GM12801 (cell line): ENCODE results near the gene SERPINB8.

Experiments used
- TF ChIP-seq, protein P1 (sequence below): IDR thresholded peaks from one replicate; pipeline ENCODE4 v1.5.1; 2011; ENCODE audit warnings: control low read depth; ENCODE audit not compliant: insufficient read length; ENCODE audit errors: extremely low read depth

SERPINB8 gene

GRCh38 chr18:63999871-64000270 lies 30.0 kb downstream of the SERPINB8 start:
- TF ChIP-seq, protein P1, sequence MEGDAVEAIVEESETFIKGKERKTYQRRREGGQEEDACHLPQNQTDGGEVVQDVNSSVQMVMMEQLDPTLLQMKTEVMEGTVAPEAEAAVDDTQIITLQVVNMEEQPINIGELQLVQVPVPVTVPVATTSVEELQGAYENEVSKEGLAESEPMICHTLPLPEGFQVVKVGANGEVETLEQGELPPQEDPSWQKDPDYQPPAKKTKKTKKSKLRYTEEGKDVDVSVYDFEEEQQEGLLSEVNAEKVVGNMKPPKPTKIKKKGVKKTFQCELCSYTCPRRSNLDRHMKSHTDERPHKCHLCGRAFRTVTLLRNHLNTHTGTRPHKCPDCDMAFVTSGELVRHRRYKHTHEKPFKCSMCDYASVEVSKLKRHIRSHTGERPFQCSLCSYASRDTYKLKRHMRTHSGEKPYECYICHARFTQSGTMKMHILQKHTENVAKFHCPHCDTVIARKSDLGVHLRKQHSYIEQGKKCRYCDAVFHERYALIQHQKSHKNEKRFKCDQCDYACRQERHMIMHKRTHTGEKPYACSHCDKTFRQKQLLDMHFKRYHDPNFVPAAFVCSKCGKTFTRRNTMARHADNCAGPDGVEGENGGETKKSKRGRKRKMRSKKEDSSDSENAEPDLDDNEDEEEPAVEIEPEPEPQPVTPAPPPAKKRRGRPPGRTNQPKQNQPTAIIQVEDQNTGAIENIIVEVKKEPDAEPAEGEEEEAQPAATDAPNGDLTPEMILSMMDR = no peak

- TF ChIP-seq, protein P1 = no peak
Observed at GRCh38 chr18:64002581-64002980, 32.7 kb downstream of the SERPINB8 start.

- TF ChIP-seq, protein P1 = no peak
Observed at GRCh38 chr18:64009305-64009704, 39.4 kb downstream of the SERPINB8 start.

GRCh38 chr18:64011513-64011912 lies 41.6 kb downstream of the SERPINB8 start:
- TF ChIP-seq, protein P1 = no peak

DNA sequence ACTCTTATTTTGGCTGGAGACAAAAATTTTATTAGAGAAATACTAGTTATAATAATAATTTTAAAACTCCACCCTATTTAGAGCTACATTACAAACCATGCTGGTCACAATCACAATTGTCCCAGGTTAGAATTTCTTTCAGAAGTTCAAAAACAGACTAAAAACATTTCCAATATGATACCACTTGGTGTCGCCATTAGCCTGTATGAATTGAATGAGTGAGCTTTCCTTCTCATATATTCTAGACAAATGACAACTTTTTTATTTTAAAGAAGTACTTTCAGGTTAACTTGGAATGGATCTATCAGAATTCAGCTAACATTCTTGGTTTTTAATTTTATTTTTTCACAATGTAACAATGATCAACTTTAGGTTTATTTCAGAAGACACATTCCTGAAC lies 48.0 kb downstream of the SERPINB8 start:
- TF ChIP-seq, protein P1 = no peak

GRCh38 chr18:64019922-64020756 lies 50.3 kb downstream of the SERPINB8 start:
- TF ChIP-seq, protein P1 = no peak

DNA sequence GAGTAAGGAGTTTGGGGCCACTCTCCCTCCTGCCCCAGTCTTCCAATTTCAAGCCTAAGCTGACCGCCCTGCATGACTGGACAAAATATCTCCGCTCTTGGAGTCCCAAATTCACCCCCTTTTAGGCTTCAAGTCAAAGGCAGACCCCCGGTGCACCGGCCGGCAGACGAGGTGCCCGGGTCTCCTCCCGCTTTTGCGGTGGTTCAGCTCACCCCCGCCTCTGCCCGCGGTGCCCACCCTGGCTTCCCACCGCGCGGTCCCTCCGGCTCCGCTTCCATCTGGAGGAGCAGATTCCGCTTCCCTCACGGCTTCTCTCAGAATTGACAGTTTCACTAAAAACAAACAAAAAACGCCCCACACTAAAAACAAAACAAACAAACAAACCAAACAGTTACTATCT lies 56.5 kb downstream of the SERPINB8 start:
- TF ChIP-seq, protein P1 = no peak
